ENCODE results near the gene XRCC5. TPM values are rescaled to one million over a fixed set of nuclear protein-coding genes. Genes with fewer than 3 reads are reported as not detected.

The XRCC5 gene
- total RNA-seq, 1 experiment from 2014 or later: 322 TPM

- Histone ChIP-seq H3K36me3 (ENCODE audit: control insufficient read depth, insufficient read depth, low read length) (no peaks in the 10 kb centered on the region), H3K27me3 (ENCODE audit: control insufficient read depth, insufficient read depth, low read length) (no peaks in the 10 kb centered on the region), H3K27ac (ENCODE audit: low read length) (no peak overlapping the region), H3K9me3 (ENCODE audit: control insufficient read depth, insufficient read depth, low read depth, low read length) (no peaks in the 10 kb centered on the region), H3K4me1 (ENCODE audit: control insufficient read depth, insufficient read depth, low read length) (peaks cover 11% of the 10 kb centered on the region; the same call in 1 of the 2 replicates), H3K4me3 (ENCODE audit: low read depth in 2 of 2, low read length in 2 of 2) (no peak overlapping the region)
- intact Hi-C loops (cut with micrococcal nuclease; ENCODE audit: unreplicated experiment) (no loop called here), in situ Hi-C loops (cut with HindIII; ENCODE audit: low pct_unique_long_range_greater_than_20kb, low sequenced_read_pairs) (no loop called here)
- CTCF ChIA-PET: no interaction called here
- DNase-seq (ENCODE audit: low read depth, low spot score) (no peak), ATAC-seq (no peak)
- POLR2A ChIA-PET: no interaction called here
- no peak for TF ChIP-seq POLR2AphosphoS5 (IDR thresholded peaks at IDR 0.05; ENCODE audit: low read depth, low read length)
- TF ChIP-seq TCF7L2 (IDR thresholded peaks at IDR 0.05; ENCODE audit: low read depth, low read length): no peak
- no peak for TF ChIP-seq REST (IDR thresholded peaks at IDR 0.05; ENCODE audit: insufficient read depth in 1 of 2, low read depth in 2 of 2, low read length in 1 of 2)
- no peak for TF ChIP-seq SIN3A (IDR thresholded peaks at IDR 0.05; ENCODE audit: borderline replicate concordance, insufficient read depth, low read depth, low read length)
- TF ChIP-seq, protein P1, sequence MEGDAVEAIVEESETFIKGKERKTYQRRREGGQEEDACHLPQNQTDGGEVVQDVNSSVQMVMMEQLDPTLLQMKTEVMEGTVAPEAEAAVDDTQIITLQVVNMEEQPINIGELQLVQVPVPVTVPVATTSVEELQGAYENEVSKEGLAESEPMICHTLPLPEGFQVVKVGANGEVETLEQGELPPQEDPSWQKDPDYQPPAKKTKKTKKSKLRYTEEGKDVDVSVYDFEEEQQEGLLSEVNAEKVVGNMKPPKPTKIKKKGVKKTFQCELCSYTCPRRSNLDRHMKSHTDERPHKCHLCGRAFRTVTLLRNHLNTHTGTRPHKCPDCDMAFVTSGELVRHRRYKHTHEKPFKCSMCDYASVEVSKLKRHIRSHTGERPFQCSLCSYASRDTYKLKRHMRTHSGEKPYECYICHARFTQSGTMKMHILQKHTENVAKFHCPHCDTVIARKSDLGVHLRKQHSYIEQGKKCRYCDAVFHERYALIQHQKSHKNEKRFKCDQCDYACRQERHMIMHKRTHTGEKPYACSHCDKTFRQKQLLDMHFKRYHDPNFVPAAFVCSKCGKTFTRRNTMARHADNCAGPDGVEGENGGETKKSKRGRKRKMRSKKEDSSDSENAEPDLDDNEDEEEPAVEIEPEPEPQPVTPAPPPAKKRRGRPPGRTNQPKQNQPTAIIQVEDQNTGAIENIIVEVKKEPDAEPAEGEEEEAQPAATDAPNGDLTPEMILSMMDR (IDR thresholded peaks at IDR 0.05): no peak
- BruUV-seq (replicated peaks): no TSS peak
These were observed 25.5 kb upstream of the XRCC5 start for GRCh38 chr2:216083464-216084281.

DNA sequence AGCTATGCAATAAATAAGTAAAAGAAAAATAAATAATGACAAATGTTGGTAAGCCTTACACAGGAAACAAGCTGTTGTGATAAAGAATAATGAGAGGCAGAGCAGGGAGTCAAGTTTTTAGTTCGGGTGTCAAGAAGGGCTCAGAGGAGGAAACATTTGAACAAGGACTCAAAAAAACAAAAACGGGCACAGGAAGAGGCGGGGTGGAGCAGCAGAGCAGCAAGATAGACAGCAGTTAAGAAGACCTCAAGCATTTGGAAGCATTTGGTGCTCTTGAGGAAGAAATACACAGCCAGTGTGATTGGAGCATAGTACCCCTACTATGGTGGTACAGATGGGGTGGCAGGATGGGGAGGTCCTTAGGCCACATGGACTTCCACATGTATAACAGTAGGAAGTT, 24.6 kb upstream of the XRCC5 start:
- ChIA-PET CTCF (no interaction called here), POLR2A (no interaction called here)
- no peak overlapping the region for H3K4me3 ChIP-seq (ENCODE audit: low read depth in 2 of 2, low read length in 2 of 2)
- in situ Hi-C loops (cut with HindIII; ENCODE audit: low pct_unique_long_range_greater_than_20kb, low sequenced_read_pairs): no loop called here
- no peak for TF ChIP-seq POLR2AphosphoS5 (IDR thresholded peaks at IDR 0.05; ENCODE audit: low read depth, low read length)
- no peak for TF ChIP-seq TCF7L2 (IDR thresholded peaks at IDR 0.05; ENCODE audit: low read depth, low read length)
- no peak for TF ChIP-seq SIN3A (IDR thresholded peaks at IDR 0.05; ENCODE audit: borderline replicate concordance, insufficient read depth, low read depth, low read length)
- TF ChIP-seq, protein P1 (IDR thresholded peaks at IDR 0.05): no peak
- TF ChIP-seq REST (IDR thresholded peaks at IDR 0.05; ENCODE audit: insufficient read depth in 1 of 2, low read depth in 2 of 2, low read length in 1 of 2): no peak
- DNase-seq (ENCODE audit: low read depth, low spot score) (no peak), ATAC-seq (no peak)
- H3K9me3 ChIP-seq (ENCODE audit: control insufficient read depth, insufficient read depth, low read depth, low read length): no peaks in the 10 kb centered on the region
- intact Hi-C loops (cut with micrococcal nuclease; ENCODE audit: unreplicated experiment): no loop called here
- no peaks in the 10 kb centered on the region for H3K36me3 ChIP-seq (ENCODE audit: control insufficient read depth, insufficient read depth, low read length)
- H3K4me1 ChIP-seq (ENCODE audit: control insufficient read depth, insufficient read depth, low read length): peaks cover 11% of the 10 kb centered on the region; the same call in 1 of the 2 replicates
- H3K27me3 ChIP-seq (ENCODE audit: control insufficient read depth, insufficient read depth, low read length): no peaks in the 10 kb centered on the region
- BruUV-seq (replicated peaks): no TSS peak
- H3K27ac ChIP-seq (ENCODE audit: low read length): no peak overlapping the region
